Ovary (tissue), 3 donors: ENCODE data around the gene ACACB.

ENCODE experiments used
- EP300 ChIP-seq: sonication (generic); formaldehyde crosslinking; IDR thresholded peaks from one replicate; pipeline ENCODE4 v1.6.1; 2017; ENCODE audit warnings: antibody characterized with exemption
- POLR2A ChIP-seq: fragments of 450-650 bp; IDR thresholded peaks from one replicate; pipeline ENCODE4 v1.6.1; 2017; ENCODE audit warnings: antibody characterized with exemption, mild to moderate bottlenecking, moderate library complexity
- TF ChIP-seq, protein P1 (sequence below), 3 donors: fragments of 450-650 bp in 2 of 3; fragments of 200-600 bp in 1 of 3; IDR thresholded peaks; one replicate each; pipeline versions ENCODE4 v1.5.1 to v1.8.0; 2016 to 2022; ENCODE audit warnings: antibody characterized with exemption in 3 of 3, mild to moderate bottlenecking in 1 of 3
- donor health status: DM: no; HTN: no; CAD: no.

DNA sequence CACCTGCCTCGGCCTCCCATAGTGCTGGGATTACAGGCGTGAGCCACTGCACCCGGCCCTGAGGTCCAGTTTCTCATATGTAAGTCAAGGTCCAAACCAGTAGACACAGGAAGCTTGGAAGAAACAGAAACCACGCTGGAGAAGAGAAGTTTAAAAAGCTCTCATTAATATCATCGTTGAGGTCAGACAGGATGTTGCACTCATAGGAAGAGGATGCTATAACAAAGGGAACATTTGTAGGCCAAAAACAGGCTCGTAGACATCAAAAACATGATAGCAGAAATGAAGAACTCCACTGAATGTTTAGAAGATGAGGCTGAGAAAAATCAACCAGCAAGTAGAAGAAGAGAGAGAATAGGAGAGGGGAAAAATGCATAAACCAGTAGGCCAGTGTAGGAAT, 46.8 kb downstream of the ACACB start:
- TF ChIP-seq, protein P1, sequence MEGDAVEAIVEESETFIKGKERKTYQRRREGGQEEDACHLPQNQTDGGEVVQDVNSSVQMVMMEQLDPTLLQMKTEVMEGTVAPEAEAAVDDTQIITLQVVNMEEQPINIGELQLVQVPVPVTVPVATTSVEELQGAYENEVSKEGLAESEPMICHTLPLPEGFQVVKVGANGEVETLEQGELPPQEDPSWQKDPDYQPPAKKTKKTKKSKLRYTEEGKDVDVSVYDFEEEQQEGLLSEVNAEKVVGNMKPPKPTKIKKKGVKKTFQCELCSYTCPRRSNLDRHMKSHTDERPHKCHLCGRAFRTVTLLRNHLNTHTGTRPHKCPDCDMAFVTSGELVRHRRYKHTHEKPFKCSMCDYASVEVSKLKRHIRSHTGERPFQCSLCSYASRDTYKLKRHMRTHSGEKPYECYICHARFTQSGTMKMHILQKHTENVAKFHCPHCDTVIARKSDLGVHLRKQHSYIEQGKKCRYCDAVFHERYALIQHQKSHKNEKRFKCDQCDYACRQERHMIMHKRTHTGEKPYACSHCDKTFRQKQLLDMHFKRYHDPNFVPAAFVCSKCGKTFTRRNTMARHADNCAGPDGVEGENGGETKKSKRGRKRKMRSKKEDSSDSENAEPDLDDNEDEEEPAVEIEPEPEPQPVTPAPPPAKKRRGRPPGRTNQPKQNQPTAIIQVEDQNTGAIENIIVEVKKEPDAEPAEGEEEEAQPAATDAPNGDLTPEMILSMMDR (IDR thresholded peaks at IDR 0.05), result no peak
- no peak for TF ChIP-seq POLR2A
- TF ChIP-seq EP300, result no peak
